ENCODE results near the gene KLF6.

GRCh38 chr10:3813267-3813666 is 28.3 kb upstream of the KLF6 start:
- TF ChIP-seq CTCF (IDR thresholded peaks at IDR 0.05; ENCODE audit: low read depth, low read length) (no peak), EZH2phosphoT487 (IDR thresholded peaks at IDR 0.05; ENCODE audit: low read depth) (no peak)
